ENCODE results near the gene UHRF1.

- TF ChIP-seq CTCF (IDR thresholded peaks at IDR 0.05) = no peak
- no peak for TF ChIP-seq POLR2A (IDR thresholded peaks at IDR 0.05)
Observed at GRCh38 chr19:4935444-4935843, 26.1 kb downstream of the UHRF1 start.

Data from esophagus squamous epithelium (tissue), 4 donors.